PFSK-1 (cell line): Measurements from ENCODE around the gene METTL25.

Experiments
- FOXP2 ChIP-seq: optimal IDR thresholded peaks from 2 replicates; pipeline ENCODE3; 2011; ENCODE audit warnings: borderline replicate concordance, control low read depth, inconsistent platforms; ENCODE audit not compliant: insufficient read depth; ENCODE audit errors: extremely low read length, extremely low read depth
- TAF1 ChIP-seq: IDR thresholded peaks from 2 replicates; pipeline ENCODE4 v1.6.1; 2012; ENCODE audit warnings: low read length, control low read depth, borderline replicate concordance; ENCODE audit not compliant: insufficient read depth

DNA sequence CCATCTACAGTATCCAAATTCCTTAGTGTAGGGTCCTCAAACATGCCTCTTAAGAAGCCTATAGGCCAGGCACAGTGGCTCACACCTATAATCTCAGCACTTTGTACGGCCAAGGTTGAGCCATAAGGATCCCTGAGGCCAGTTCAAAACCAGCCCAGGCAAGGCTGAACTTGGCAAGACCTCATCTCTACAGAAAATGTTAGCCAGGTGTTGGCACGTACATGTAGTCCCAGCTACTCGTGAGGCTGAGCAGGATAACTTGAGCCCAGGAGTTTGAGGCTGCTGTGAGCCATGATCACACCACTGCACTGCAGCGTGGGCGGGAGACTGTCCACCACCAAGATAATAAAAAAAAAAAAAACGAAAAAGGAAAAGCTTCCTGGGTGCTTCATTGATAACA lies 6.9 kb upstream of the METTL25 start:
- no peak for TF ChIP-seq TAF1
- TF ChIP-seq FOXP2, result no peak
